ENCODE results near the gene PNMA1. TPM values are rescaled to one million over a fixed set of nuclear protein-coding genes. Genes with fewer than 3 reads are reported as not detected.

Gene PNMA1
- total RNA-seq, 2 experiments from 2014 or later, result 52.6 to 55.9 TPM

- no peaks in the 10 kb centered on the region for H3K4me1 ChIP-seq (ENCODE audit: insufficient read depth, low read length)
- TF ChIP-seq, protein P1, sequence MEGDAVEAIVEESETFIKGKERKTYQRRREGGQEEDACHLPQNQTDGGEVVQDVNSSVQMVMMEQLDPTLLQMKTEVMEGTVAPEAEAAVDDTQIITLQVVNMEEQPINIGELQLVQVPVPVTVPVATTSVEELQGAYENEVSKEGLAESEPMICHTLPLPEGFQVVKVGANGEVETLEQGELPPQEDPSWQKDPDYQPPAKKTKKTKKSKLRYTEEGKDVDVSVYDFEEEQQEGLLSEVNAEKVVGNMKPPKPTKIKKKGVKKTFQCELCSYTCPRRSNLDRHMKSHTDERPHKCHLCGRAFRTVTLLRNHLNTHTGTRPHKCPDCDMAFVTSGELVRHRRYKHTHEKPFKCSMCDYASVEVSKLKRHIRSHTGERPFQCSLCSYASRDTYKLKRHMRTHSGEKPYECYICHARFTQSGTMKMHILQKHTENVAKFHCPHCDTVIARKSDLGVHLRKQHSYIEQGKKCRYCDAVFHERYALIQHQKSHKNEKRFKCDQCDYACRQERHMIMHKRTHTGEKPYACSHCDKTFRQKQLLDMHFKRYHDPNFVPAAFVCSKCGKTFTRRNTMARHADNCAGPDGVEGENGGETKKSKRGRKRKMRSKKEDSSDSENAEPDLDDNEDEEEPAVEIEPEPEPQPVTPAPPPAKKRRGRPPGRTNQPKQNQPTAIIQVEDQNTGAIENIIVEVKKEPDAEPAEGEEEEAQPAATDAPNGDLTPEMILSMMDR (IDR thresholded peaks at IDR 0.05), result no peak
- no peaks in the 10 kb centered on the region for H3K9me3 Mint-ChIP-seq
- H3K27ac Mint-ChIP-seq, result no peak overlapping the region
- H3K27ac ChIP-seq (ENCODE audit: low read depth in 1 of 2, low read length in 2 of 2), result no peak overlapping the region
- H3K36me3 ChIP-seq (ENCODE audit: insufficient read depth, low read length), result no peaks in the 10 kb centered on the region
- H3K36me3 Mint-ChIP-seq (ENCODE audit: low read depth), result no peaks in the 10 kb centered on the region
- H3K27me3 ChIP-seq (ENCODE audit: control insufficient read depth in 1 of 2, insufficient read depth in 2 of 2, low read length in 2 of 2), result no peaks in the 10 kb centered on the region
- no peak overlapping the region for H3K4me3 ChIP-seq (ENCODE audit: low read length)
- ChIA-PET CTCF (interaction anchor here (1.3 kb wide), 1 partner anchor 36 kb away, joined by 3 read pairs; no protein-coding TSS in a partner anchor), POLR2A (no interaction called here)
- no peaks in the 10 kb centered on the region for H3K4me1 Mint-ChIP-seq (ENCODE audit: low read depth)
- no peak overlapping the region for H3K4me3 Mint-ChIP-seq
- H3K27me3 Mint-ChIP-seq, result no peaks in the 10 kb centered on the region
- H3K9me3 ChIP-seq (ENCODE audit: control insufficient read depth in 1 of 2, insufficient read depth in 1 of 2, low read length in 2 of 2), result no peaks in the 10 kb centered on the region
- intact Hi-C loops (cut with DNase I, micrococcal nuclease), result no loop called here
- ATAC-seq (ENCODE audit: poor library complexity) (no peak), DNase-seq (no peak)
Observed at GRCh38 chr14:73674986-73675385, 39.2 kb downstream of the PNMA1 start.

- Mint-ChIP-seq H3K4me1 (ENCODE audit: low read depth) (no peaks in the 10 kb centered on the region), H3K27ac (no peak overlapping the region), H3K27me3 (no peaks in the 10 kb centered on the region), H3K36me3 (ENCODE audit: low read depth) (peaks cover 5% of the 10 kb centered on the region), H3K4me3 (no peak overlapping the region), H3K9me3 (no peaks in the 10 kb centered on the region)
- Histone ChIP-seq H3K4me3 (ENCODE audit: low read length) (no peak overlapping the region), H3K27me3 (ENCODE audit: control insufficient read depth in 1 of 2, insufficient read depth in 2 of 2, low read length in 2 of 2) (no peaks in the 10 kb centered on the region), H3K4me1 (ENCODE audit: insufficient read depth, low read length) (no peaks in the 10 kb centered on the region), H3K36me3 (ENCODE audit: insufficient read depth, low read length) (no peaks in the 10 kb centered on the region), H3K9me3 (ENCODE audit: control insufficient read depth in 1 of 2, insufficient read depth in 1 of 2, low read length in 2 of 2) (no peaks in the 10 kb centered on the region), H3K27ac (ENCODE audit: low read depth in 1 of 2, low read length in 2 of 2) (no peak overlapping the region)
- POLR2A ChIA-PET, result interaction anchor here (0.6 kb wide), 1 partner anchor 62 kb away, joined by 4 read pairs; no protein-coding TSS in a partner anchor
- DNase-seq, result no peak
- intact Hi-C loops (cut with DNase I, micrococcal nuclease), result no loop called here
- TF ChIP-seq, protein P1 (IDR thresholded peaks at IDR 0.05), result no peak
- CTCF ChIA-PET, result no interaction called here
- ATAC-seq (ENCODE audit: poor library complexity), result no peak
Observed at GRCh38 chr14:73667854-73668253, 46.3 kb downstream of the PNMA1 start.

DNA sequence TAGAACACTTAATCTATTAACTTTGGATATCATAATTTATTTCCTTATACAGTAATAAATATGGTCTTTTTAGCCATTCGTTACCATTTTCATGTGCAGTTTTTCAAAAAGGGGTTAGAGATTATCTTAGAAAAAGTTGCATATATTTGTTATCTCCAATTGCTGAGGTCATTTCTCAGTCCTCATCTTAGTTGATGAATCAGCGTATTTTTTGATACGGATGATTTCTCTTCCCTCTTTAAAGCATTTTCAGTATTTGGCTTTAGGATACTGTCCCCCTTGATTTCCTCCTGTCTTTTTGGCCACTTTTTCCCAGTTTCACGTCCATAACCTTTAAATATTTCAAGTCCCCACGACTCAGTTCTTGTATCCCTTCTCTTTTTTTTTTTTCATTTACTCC is 47.6 kb downstream of the PNMA1 start:
- Mint-ChIP-seq H3K27me3 (no peaks in the 10 kb centered on the region), H3K4me1 (ENCODE audit: low read depth) (no peaks in the 10 kb centered on the region), H3K4me3 (no peak overlapping the region), H3K36me3 (ENCODE audit: low read depth) (peaks cover 14% of the 10 kb centered on the region), H3K9me3 (no peaks in the 10 kb centered on the region), H3K27ac (no peak overlapping the region)
- DNase-seq (no peak), ATAC-seq (ENCODE audit: poor library complexity) (no peak)
- no peak overlapping the region for H3K4me3 ChIP-seq (ENCODE audit: low read length)
- H3K9me3 ChIP-seq (ENCODE audit: control insufficient read depth in 1 of 2, insufficient read depth in 1 of 2, low read length in 2 of 2), result no peaks in the 10 kb centered on the region
- H3K36me3 ChIP-seq (ENCODE audit: insufficient read depth, low read length), result no peaks in the 10 kb centered on the region
- TF ChIP-seq, protein P1 (IDR thresholded peaks at IDR 0.05), result no peak
- no peak overlapping the region for H3K27ac ChIP-seq (ENCODE audit: low read depth in 1 of 2, low read length in 2 of 2)
- intact Hi-C loops (cut with DNase I, micrococcal nuclease), result no loop called here
- CTCF ChIA-PET, result no interaction called here
- POLR2A ChIA-PET, result no interaction called here
- H3K4me1 ChIP-seq (ENCODE audit: insufficient read depth, low read length), result no peaks in the 10 kb centered on the region
- no peaks in the 10 kb centered on the region for H3K27me3 ChIP-seq (ENCODE audit: control insufficient read depth in 1 of 2, insufficient read depth in 2 of 2, low read length in 2 of 2)
